Measurements from ENCODE around the gene ARL6IP4. TPM values are rescaled to one million over a fixed set of nuclear protein-coding genes. Genes with fewer than 3 reads are reported as not detected.

Gene ARL6IP4
- total RNA-seq, 1 experiment from 2014 or later: 132 TPM

GRCh38 chr12:123029550-123029949 is 49.1 kb downstream of the ARL6IP4 start:
- Histone ChIP-seq H3K14ac (ENCODE audit: insufficient read depth, low read length) (no peak overlapping the region), H4K5ac (ENCODE audit: insufficient read length, low read depth, low read length) (no peak overlapping the region), H2BK20ac (ENCODE audit: low read depth, low read length, poor library complexity, severe bottlenecking) (no peak overlapping the region), H3K4me2 (ENCODE audit: insufficient read depth, insufficient read length, low read length) (no peak overlapping the region), H4K8ac (replicated peaks; ENCODE audit: insufficient read length, low read depth, low read length) (no peak overlapping the region), H3K79me1 (ENCODE audit: insufficient read depth, low read depth, low read length, poor library complexity, severe bottlenecking) (no peaks in the 10 kb centered on the region), H3K9me3 (ENCODE audit: control insufficient read depth, low read depth, low read length) (no peaks in the 10 kb centered on the region), H3K56ac (ENCODE audit: insufficient read length, low read depth, low read length) (no peak overlapping the region), H2AK5ac (ENCODE audit: insufficient read length, low read length) (no peak overlapping the region), H4K20me1 (ENCODE audit: control insufficient read depth, insufficient read depth, insufficient read length) (no peaks in the 10 kb centered on the region), H2BK12ac (ENCODE audit: insufficient read length, low read depth, low read length) (no peak overlapping the region), H3K27ac (ENCODE audit: insufficient read length, low read depth, low read length) (no peak overlapping the region), H3K27me3 (ENCODE audit: insufficient read depth, low read length) (no peaks in the 10 kb centered on the region), H3T11ph (ENCODE audit: low read length) (no peak overlapping the region), H2BK15ac (ENCODE audit: low read depth, low read length) (no peak overlapping the region), H3K4me1 (ENCODE audit: insufficient read depth, low read length) (no peaks in the 10 kb centered on the region), H3K79me2 (ENCODE audit: insufficient read depth, low read length) (no peaks in the 10 kb centered on the region), H2BK120ac (ENCODE audit: low read depth, low read length, poor library complexity, severe bottlenecking) (no peak overlapping the region), H3K4ac (ENCODE audit: low read depth, low read length) (no peak overlapping the region), H4K91ac (ENCODE audit: insufficient read length, low read depth, low read length) (no peak overlapping the region), H3K18ac (ENCODE audit: insufficient read length, low read depth, low read length) (no peak overlapping the region), H3K9ac (ENCODE audit: extremely low read depth, insufficient read length, low read length) (no peak overlapping the region), H3K23ac (ENCODE audit: insufficient read length, low read depth, low read length) (no peak overlapping the region), H2BK5ac (ENCODE audit: insufficient read length, low read length) (no peak overlapping the region), H2AFZ (ENCODE audit: low read length) (no peak overlapping the region), H3K23me2 (ENCODE audit: insufficient read length, low read depth, low read length, poor library complexity, severe bottlenecking) (no peaks in the 10 kb centered on the region)
- no peaks in the 10 kb centered on the region for H3K9me3 Mint-ChIP-seq
- H3K4me1 Mint-ChIP-seq: peaks cover 13 to 14% of the 10 kb centered on the region in 2 experiments
- no peaks in the 10 kb centered on the region for H3K36me3 Mint-ChIP-seq (ENCODE audit: insufficient read depth in 1 of 3, low read depth in 3 of 3)
- no peak overlapping the region for H3K27ac Mint-ChIP-seq
- H3K4me3 Mint-ChIP-seq: no peak overlapping the region
- TF ChIP-seq CTCF (conservative IDR thresholded peaks at IDR 0.05): no peak
- DNase-seq: no peak
- H3K27me3 Mint-ChIP-seq (ENCODE audit: low read depth): peaks cover 3% of the 10 kb centered on the region; the same call in 1 of the 2 replicates
